Adipose tissue (tissue), 3 donors: ENCODE measurements around the gene PKNOX2. TPM values are rescaled to one million over a fixed set of nuclear protein-coding genes. Genes with fewer than 3 reads are reported as not detected.

Experiments used
- H3K27ac ChIP-seq: one replicate; pipeline ENCODE4 v1.5.1; 2013; ENCODE audit warnings: low read depth, low read length
- WGBS, 3 donors: extraction: QIAGEN DNeasy Blood & Tissue Kit; methylation state at CpG; one replicate each; pipeline ENCODE4 v1.1.7; 2013; 5-methylcytosine and 5-hydroxymethylcytosine counted together
- polyA plus RNA-seq, 3 donors: library from polyadenylated mRNA; stranded (reverse); fragments of 200-250 nt; gene quantifications; one replicate each; pipeline ENCODE4 v1.2.3, GENCODE V29; 2013
- donor health status: healthy with polysubstance abuse.
- donor health status: Bipolar disorder and iron deficiency.
- donor health status: healthy.

The PKNOX2 gene, protein sequence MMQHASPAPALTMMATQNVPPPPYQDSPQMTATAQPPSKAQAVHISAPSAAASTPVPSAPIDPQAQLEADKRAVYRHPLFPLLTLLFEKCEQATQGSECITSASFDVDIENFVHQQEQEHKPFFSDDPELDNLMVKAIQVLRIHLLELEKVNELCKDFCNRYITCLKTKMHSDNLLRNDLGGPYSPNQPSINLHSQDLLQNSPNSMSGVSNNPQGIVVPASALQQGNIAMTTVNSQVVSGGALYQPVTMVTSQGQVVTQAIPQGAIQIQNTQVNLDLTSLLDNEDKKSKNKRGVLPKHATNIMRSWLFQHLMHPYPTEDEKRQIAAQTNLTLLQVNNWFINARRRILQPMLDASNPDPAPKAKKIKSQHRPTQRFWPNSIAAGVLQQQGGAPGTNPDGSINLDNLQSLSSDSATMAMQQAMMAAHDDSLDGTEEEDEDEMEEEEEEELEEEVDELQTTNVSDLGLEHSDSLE
- 1 to 10 TPM in 2 of 3 donors, under 1 TPM in 1; 0.77 to 3.5 (median 1.3) TPM for polyA plus RNA-seq

GRCh38 chr11:125164422-125165110, at the start of gene PKNOX2:
Gene PKNOX2, plus strand, starts transcription at chr11:125164751. Its CDS starts 186,555 bp downstream, at chr11:125351306.
- WGBS, 3 donors = 0 to 1% (median 0%) methylated on average over 40 to 58 of the region's 58 CpGs
- H3K27ac ChIP-seq = no peak within 1 kb of the TSS

DNA sequence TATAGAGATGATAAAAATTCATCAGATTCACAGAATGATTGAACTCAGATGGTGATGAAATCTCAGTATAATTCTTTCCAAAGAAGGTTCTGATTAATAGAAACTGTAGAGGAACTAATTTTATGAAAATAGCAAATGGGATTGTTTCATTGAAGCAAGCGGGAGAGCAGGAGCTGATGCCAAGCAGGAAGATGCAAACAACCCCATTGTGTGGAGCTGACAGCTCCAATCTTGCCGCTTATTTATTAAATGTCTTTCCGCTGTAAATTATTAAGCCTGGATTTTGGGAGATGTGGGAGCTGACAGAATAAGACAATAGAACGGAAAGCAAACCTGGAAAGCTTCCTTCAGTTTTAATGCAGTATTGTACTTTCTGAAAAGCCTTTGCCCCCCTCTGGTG, 47.1 kb upstream of the PKNOX2 start:
- no peak overlapping the region for H3K27ac ChIP-seq
- 33 to 59% (median 55%) methylated on average over 4 of the region's 4 CpGs for WGBS, 3 donors

GRCh38 chr11:125123194-125123946, 41.2 kb upstream of the PKNOX2 start:
- no peak overlapping the region for H3K27ac ChIP-seq
- WGBS, 3 donors = 59 to 77% (median 76%) methylated on average over 4 of the region's 4 CpGs

- H3K27ac ChIP-seq = no peak overlapping the region
- 57 to 64% (median 59%) methylated on average over 10 of the region's 10 CpGs for WGBS, 3 donors
Observed at GRCh38 chr11:125123947-125124617, 40.5 kb upstream of the PKNOX2 start.

- no peak overlapping the region for H3K27ac ChIP-seq
- WGBS, 3 donors = 67 to 100% (median 82%) methylated on average over 2 to 4 of the region's 4 CpGs
Observed at GRCh38 chr11:125124618-125124992, 39.9 kb upstream of the PKNOX2 start.

DNA sequence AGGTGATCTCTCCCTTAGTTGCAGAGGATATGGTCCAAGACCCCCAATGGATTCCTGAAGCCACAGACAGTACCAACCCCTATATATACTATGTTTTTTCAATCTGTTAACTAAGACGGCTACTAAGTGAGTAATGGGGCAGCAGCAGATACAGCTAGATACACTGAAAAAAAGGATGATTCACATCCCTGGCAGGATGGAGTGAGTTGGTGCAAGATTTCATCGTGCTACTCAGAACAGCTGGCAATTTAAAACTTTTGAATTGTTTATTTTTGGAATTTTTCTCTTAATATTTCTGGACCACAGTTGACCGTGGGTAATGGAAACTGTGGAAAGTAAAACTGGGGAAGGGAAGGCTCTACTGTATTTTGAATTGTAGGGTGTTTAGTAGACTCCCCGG, 36.1 kb upstream of the PKNOX2 start:
- WGBS, 3 donors = 70 to 84% (median 71%) methylated on average over 4 of the region's 4 CpGs
- H3K27ac ChIP-seq = no peak overlapping the region

- H3K27ac ChIP-seq = no peak overlapping the region
- 68 to 74% (median 72%) methylated on average over 22 of the region's 22 CpGs for WGBS, 3 donors
Observed at GRCh38 chr11:125129316-125129993, 35.1 kb upstream of the PKNOX2 start.

- no peak overlapping the region for H3K27ac ChIP-seq
- WGBS, 3 donors = 44 to 60% (median 58%) methylated on average over 1 of the region's 1 CpG
Observed at GRCh38 chr11:125132071-125132470, 32.5 kb upstream of the PKNOX2 start.

- no peak overlapping the region for H3K27ac ChIP-seq
- 80 to 88% (median 84%) methylated on average over 7 of the region's 7 CpGs for WGBS, 3 donors
Observed at GRCh38 chr11:125132596-125132995, 32.0 kb upstream of the PKNOX2 start.

GRCh38 chr11:125136001-125136400, 28.6 kb upstream of the PKNOX2 start:
- H3K27ac ChIP-seq = no peak overlapping the region

DNA sequence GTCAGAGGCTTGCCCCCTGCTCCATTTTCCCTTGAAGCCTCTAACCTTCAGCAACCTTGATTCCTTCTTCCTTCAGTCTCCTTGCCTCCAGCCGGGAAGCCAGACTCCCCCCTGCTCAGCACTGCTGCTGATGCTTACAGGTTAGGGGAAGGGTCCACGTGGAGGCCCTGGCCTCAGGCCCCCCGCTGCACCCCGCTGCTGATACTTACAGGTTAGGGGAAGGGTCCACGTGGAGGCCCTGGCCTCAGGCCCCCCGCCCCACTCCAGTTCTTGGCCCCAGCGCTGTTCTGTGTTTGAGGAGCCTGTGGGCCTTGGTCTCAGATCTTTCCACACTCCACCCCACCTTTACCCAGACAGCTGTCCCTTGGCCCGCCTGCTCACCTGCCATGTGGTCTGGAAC, 25.6 kb upstream of the PKNOX2 start:
- H3K27ac ChIP-seq = no peak overlapping the region
- 85 to 94% (median 92%) methylated on average over 8 of the region's 8 CpGs for WGBS, 3 donors

DNA sequence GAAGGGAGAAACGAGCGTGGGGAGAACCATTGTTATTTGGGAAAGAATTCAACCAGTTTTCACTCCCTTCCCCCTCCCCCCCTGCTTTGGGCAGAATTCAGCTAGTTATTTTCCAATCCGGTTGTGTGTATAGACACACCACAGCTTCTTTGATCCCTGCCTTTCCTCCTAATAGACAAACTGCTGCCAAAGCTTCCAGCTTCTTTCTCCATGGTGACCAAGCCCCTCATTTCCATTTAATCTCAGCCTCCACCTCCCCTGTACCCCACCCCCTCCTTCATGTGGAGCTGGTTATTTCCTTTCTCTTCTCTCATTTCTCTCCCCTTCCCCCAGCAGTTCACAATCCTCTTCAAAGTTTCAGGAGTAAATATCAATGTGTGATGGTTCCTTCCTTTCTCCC, 24.8 kb upstream of the PKNOX2 start:
- 42 to 59% (median 57%) methylated on average over 3 of the region's 3 CpGs for WGBS, 3 donors
- no peak overlapping the region for H3K27ac ChIP-seq

DNA sequence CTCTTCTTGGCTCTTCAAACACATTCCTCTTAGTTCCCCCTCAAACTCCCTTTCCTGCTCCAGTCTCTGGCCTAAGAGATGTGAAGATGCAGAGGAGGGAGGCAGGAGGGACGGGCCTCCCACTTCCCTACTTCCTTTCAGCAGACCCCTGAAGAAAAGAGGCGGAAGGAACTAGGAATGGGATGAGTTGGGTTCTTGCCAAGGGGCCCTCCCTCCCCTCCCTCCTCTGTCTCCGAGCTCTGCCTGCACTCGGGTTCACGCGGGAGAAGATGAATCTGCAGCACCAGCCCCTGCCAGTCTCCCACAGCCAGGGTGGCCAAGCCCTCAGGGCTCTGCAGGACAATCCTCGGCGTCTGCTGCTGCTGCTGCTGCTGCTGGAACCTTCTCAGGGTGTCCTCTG, 24.3 kb upstream of the PKNOX2 start:
- H3K27ac ChIP-seq = no peak overlapping the region
- WGBS, 3 donors = 28 to 51% (median 36%) methylated on average over 5 to 8 of the region's 8 CpGs

GRCh38 chr11:125141178-125141577, 23.4 kb upstream of the PKNOX2 start:
- WGBS, 3 donors = 55 to 66% (median 63%) methylated on average over 12 of the region's 12 CpGs
- H3K27ac ChIP-seq = no peak overlapping the region

GRCh38 chr11:125141686-125142535, 22.6 kb upstream of the PKNOX2 start:
- H3K27ac ChIP-seq = no peak overlapping the region
- WGBS, 3 donors = 39 to 40% (median 39%) methylated on average over 18 of the region's 18 CpGs

DNA sequence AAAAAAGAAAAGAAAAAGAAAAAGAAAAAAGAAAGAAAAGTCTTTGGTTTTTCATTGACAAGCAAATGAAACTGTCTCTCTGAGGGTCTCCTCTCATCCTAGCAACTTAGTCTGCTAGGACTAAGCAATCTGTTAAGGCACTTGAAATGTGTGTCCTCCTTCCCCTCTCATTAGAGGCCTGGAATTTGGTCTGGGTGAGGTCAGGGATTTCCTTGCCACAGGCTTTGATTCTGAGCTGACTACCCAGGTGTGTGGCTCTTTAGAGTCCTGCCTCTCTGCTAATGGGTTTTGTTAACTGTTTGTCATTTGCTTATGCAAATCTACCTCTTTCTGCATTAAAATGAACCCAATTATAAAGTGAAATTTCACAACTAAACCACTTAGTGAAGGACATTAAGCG, 18.3 kb upstream of the PKNOX2 start:
- no peak overlapping the region for H3K27ac ChIP-seq
- 83 to 91% (median 84%) methylated on average over 1 of the region's 1 CpG for WGBS, 3 donors

DNA sequence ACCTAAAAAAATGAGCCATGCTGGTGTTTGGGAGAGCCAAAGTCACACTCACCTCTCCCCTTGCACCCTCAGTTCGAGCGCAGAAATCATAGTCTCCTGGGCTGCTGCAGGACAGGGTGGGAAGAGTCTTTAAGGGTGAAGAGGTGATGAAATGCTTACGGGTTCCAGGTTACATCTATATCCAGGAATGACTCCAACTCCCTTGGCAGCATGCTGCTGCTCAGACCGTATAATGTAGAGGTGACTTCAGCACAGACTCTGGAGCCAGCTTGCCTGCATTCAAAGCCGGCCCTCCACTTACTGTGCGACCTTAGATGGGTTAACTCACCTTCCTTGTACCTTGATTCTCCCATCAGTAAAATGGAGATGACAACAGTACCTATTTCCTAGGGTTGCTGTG, 17.3 kb upstream of the PKNOX2 start:
- no peak overlapping the region for H3K27ac ChIP-seq
- WGBS, 3 donors = 79 to 84% (median 84%) methylated on average over 6 of the region's 6 CpGs
